ENCODE measurements around the gene RBM18. TPM values are rescaled to one million over a fixed set of nuclear protein-coding genes. Genes with fewer than 3 reads are reported as not detected.

RBM18 gene
- total RNA-seq, 4 donors from 2014 or later = 8.8 to 12.2 (median 10.3) TPM

- no peak for TF ChIP-seq CTCF (IDR thresholded peaks at IDR 0.05)
- DNase-seq (ENCODE audit: low spot score) (no peak), ATAC-seq (ENCODE audit: low FRiP score) (no peak)
Measured at GRCh38 chr9:122213589-122214413, 50.8 kb downstream of the RBM18 start.

GRCh38 chr9:122213102-122213588 lies 51.5 kb downstream of the RBM18 start:
- no peak for TF ChIP-seq CTCF (IDR thresholded peaks at IDR 0.05)
- ATAC-seq (ENCODE audit: low FRiP score) = no peak
- no peak for DNase-seq (ENCODE audit: low spot score)

GRCh38 chr9:122212473-122213004 lies 52.1 kb downstream of the RBM18 start:
- ATAC-seq (ENCODE audit: low FRiP score) (no peak), DNase-seq (ENCODE audit: low spot score) (no peak)
- no peak for TF ChIP-seq CTCF (IDR thresholded peaks at IDR 0.05)

GRCh38 chr9:122209451-122209850 lies 55.2 kb downstream of the RBM18 start:
- ATAC-seq (ENCODE audit: low FRiP score) = no peak
- TF ChIP-seq CTCF (IDR thresholded peaks at IDR 0.05) = no peak
- DNase-seq (ENCODE audit: low spot score) = no peak

GRCh38 chr9:122207096-122207495 lies 57.5 kb downstream of the RBM18 start:
- ATAC-seq (ENCODE audit: low FRiP score) = no peak
- TF ChIP-seq CTCF (IDR thresholded peaks at IDR 0.05) = no peak
- DNase-seq (ENCODE audit: low spot score) = no peak

GRCh38 chr9:122206118-122207046 lies 58.3 kb downstream of the RBM18 start:
- TF ChIP-seq CTCF (IDR thresholded peaks at IDR 0.05) = no peak
- no peak for DNase-seq (ENCODE audit: low spot score)
- ATAC-seq (ENCODE audit: low FRiP score) = no peak

Measured in omental fat pad (tissue), 4 donors.